ENCODE measurements around the gene SRC. TPM values are rescaled to one million over a fixed set of nuclear protein-coding genes. Genes with fewer than 3 reads are reported as not detected.

Gene SRC
- total RNA-seq, 4 donors from 2014 or later: 1.0 to 2.3 (median 1.8) TPM

GRCh38 chr20:37453288-37453687 lies 107.3 kb downstream of the SRC start:
- no peak overlapping the region for H3K27ac ChIP-seq
- TF ChIP-seq POLR2A (IDR thresholded peaks at IDR 0.05): no peak
- TF ChIP-seq CTCF (IDR thresholded peaks at IDR 0.05 in 4 of 5, conservative IDR thresholded peaks at IDR 0.05 in 1 of 5): no peak
- in situ Hi-C loops (cut with MboI; ENCODE audit: low sequenced_read_pairs in 4 of 4): no loop called here
- H3K27me3 ChIP-seq: no peaks in the 10 kb centered on the region
- H3K36me3 ChIP-seq: no peaks in the 10 kb centered on the region
- DNase-seq (no peak), ATAC-seq (no peak)
- no peaks in the 10 kb centered on the region for H3K4me1 ChIP-seq
- intact Hi-C loops (cut with DNase I; ENCODE audit: low total_unique reads): no loop called here
- no peak overlapping the region for H3K4me3 ChIP-seq
- no peaks in the 10 kb centered on the region for H3K9me3 ChIP-seq

GRCh38 chr20:37453836-37454235 lies 107.9 kb downstream of the SRC start:
- Histone ChIP-seq H3K4me3 (no peak overlapping the region), H3K4me1 (no peaks in the 10 kb centered on the region), H3K27me3 (no peaks in the 10 kb centered on the region), H3K36me3 (no peaks in the 10 kb centered on the region), H3K9me3 (no peaks in the 10 kb centered on the region), H3K27ac (no peak overlapping the region)
- no peak for DNase-seq
- intact Hi-C loops (cut with DNase I; ENCODE audit: low total_unique reads): no loop called here
- TF ChIP-seq CTCF (IDR thresholded peaks at IDR 0.05 in 4 of 5, conservative IDR thresholded peaks at IDR 0.05 in 1 of 5) (no peak), POLR2A (IDR thresholded peaks at IDR 0.05) (no peak)
- in situ Hi-C loops (cut with MboI; ENCODE audit: low sequenced_read_pairs in 4 of 4): no loop called here
- no peak for ATAC-seq

GRCh38 chr20:37454636-37455385 lies 108.9 kb downstream of the SRC start:
- Histone ChIP-seq H3K4me3 (no peak overlapping the region), H3K4me1 (no peaks in the 10 kb centered on the region), H3K27ac (no peak overlapping the region), H3K36me3 (no peaks in the 10 kb centered on the region), H3K27me3 (no peaks in the 10 kb centered on the region), H3K9me3 (no peaks in the 10 kb centered on the region)
- DNase-seq: no peak
- in situ Hi-C loops (cut with MboI; ENCODE audit: low sequenced_read_pairs in 4 of 4) (no loop called here), intact Hi-C loops (cut with DNase I; ENCODE audit: low total_unique reads) (no loop called here)
- ATAC-seq: no peak
- TF ChIP-seq POLR2A (IDR thresholded peaks at IDR 0.05) (no peak), CTCF (IDR thresholded peaks at IDR 0.05 in 4 of 5, conservative IDR thresholded peaks at IDR 0.05 in 1 of 5) (no peak)

Other genes starting within 250 kb of the SRC start
- 100 to 1,000 TPM in 3 of 4 donors, 10 to 100 TPM in 1; 85.7 to 132 (median 127) TPM for gene RPN2, start 166.8 kb upstream of the SRC start, total RNA-seq
- 1 to 10 TPM; 1.4 to 4.4 (median 3.0) TPM for gene MROH8, start 166.6 kb upstream of the SRC start, total RNA-seq
- not detected for gene GHRH, start 84.3 kb upstream of the SRC start, total RNA-seq
- gene MANBAL, start 56.5 kb upstream of the SRC start, total RNA-seq: 10 to 100 TPM in 1 of 4 donors, 1 to 10 TPM in 3; 6.6 to 11.8 (median 7.5) TPM
- 1 to 10 TPM in 3 of 4 donors, not detected in 1; 1.2 to 4.4 (median 2.4) TPM for gene NNAT, start 175.1 kb downstream of the SRC start, total RNA-seq
- 100 to 1,000 TPM; 222 to 583 (median 280) TPM for gene BLCAP, start 181.7 kb downstream of the SRC start, total RNA-seq

Measured in gastrocnemius medialis (tissue), 4 donors.